ENCODE results near the gene ZSCAN22.
"Not testable (repeated sequence)": the region's sequence is repeated elsewhere in the genome, so short reads cannot be mapped to it uniquely, and the experiment has no call there.

Gene ZSCAN22

DNA sequence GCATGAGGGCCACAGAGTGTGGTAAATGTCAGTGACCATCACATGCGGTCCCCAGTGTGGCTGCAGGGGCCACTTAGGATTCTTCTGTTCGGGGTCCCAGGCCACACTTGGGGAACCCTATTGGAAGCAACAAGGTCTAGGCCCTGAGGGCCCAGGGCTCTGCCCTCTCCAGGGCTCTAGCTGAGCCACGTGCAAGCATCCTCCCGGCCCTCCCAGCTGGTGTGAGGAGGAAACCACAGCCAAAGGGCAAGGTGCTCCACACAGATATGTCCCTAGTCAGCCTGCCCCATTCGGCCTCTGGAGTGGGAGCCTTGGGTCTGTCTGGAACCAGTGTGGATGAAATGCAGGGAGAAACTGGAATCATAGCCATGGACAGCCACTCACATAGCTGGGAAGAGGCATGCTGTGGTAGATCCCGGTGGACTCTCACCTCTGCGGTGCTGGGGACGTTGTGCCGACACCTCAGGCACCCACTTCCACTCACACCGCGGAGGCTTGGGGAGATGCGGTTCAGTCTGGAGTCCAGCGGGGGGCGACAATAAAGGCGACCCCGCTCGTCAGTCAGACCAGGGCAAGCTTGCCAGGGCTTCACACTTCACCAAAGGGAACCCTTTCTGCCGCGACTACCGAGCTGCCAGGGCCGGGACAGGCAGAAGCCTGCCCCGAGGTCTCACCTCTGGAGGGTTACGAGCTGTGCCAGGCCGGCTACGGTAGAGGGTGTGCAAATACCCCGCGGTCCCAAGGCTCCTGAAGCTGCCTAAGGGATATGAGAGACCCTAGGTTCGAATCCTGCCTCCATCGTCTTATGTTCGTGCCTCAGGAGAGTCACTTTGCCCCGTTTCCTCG is 40.0 kb downstream of the ZSCAN22 start:
- no peak overlapping the region for H3K4me3 ChIP-seq (ENCODE audit: low read depth, low read length)
- TF ChIP-seq CTCF (IDR thresholded peaks at IDR 0.05; ENCODE audit: control insufficient read depth, extremely low read depth, insufficient read depth), result no peak
- no peak for DNase-seq (ENCODE audit: low read depth)

- DNase-seq (ENCODE audit: low read depth), result no peak
- TF ChIP-seq CTCF (IDR thresholded peaks at IDR 0.05; ENCODE audit: control insufficient read depth, extremely low read depth, insufficient read depth), result no peak
- H3K4me3 ChIP-seq (ENCODE audit: low read depth, low read length), result no peak overlapping the region
Measured at GRCh38 chr19:58367698-58368454, 41.1 kb downstream of the ZSCAN22 start.

GRCh38 chr19:58368561-58369360 is 42.0 kb downstream of the ZSCAN22 start:
- DNase-seq (ENCODE audit: low read depth), result no peak
- H3K4me3 ChIP-seq (ENCODE audit: low read depth, low read length), result no peak overlapping the region
- no peak for TF ChIP-seq CTCF (IDR thresholded peaks at IDR 0.05; ENCODE audit: control insufficient read depth, extremely low read depth, insufficient read depth)

DNA sequence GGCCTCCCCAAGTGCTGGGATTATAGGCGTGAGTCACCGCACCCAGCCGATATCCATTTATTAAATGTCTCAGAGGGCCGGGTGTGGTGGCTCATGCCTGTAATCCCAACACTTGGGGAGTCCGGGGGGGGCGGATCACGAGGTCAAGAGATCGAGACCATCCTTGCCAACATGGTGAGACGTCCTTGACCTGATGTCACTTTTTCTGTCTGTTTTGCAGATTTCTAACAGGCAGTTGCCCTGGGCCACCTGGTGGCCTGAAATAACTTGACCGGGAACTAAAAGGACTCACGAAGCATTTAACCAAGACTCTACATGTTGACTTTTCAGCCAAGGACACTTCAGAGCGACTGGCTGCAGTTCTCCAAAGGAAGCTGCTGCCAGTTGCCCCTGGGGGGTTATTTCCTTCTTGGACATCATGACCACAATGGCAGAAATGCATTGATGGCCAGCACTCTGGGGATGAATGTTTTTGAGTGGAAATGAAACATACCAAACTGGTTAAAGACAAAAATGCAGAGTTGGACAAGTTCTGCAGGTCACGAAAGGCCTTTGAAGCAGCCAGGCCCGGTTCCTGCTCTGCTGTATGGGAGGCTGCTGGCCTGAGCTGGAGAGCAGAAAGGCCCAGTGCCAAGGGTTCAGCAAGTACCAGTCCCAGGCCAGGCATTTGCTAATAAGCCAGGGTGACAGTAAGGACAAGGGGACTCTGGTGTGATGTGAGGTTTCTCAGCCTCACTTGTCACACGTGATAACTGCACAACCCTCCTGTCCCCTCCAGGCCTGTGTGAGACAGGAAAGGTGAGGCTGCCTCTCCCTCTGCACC is 45.7 kb downstream of the ZSCAN22 start:
- H3K4me3 ChIP-seq (ENCODE audit: low read depth, low read length), result no peak overlapping the region
- DNase-seq (ENCODE audit: low read depth), result no peak
- peak; percentile 22; the same call in 1 of the 2 replicates for TF ChIP-seq CTCF (IDR thresholded peaks at IDR 0.05; ENCODE audit: control insufficient read depth, extremely low read depth, insufficient read depth)

DNA sequence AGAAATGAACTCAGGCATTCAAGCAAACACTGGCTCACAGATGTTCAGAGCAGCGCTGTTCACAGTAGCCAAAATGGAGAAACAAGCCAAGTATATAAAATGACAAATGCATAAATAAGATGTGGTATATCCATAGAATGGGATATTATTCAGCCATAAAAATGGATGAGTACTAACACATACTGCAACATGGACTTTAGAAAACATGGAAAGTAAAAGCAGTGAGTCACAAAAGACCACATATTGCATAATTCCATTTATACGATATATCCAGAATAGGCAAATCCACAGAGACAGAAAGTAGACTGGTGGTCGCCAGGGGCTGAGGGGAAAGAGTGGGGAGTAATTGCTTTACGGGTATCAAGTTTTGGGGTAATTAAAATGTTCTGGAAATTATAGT is 47.4 kb downstream of the ZSCAN22 start:
- no peak overlapping the region for H3K4me3 ChIP-seq (ENCODE audit: low read depth, low read length)
- DNase-seq (ENCODE audit: low read depth), result no peak
- TF ChIP-seq CTCF (IDR thresholded peaks at IDR 0.05; ENCODE audit: control insufficient read depth, extremely low read depth, insufficient read depth), result no peak

DNA sequence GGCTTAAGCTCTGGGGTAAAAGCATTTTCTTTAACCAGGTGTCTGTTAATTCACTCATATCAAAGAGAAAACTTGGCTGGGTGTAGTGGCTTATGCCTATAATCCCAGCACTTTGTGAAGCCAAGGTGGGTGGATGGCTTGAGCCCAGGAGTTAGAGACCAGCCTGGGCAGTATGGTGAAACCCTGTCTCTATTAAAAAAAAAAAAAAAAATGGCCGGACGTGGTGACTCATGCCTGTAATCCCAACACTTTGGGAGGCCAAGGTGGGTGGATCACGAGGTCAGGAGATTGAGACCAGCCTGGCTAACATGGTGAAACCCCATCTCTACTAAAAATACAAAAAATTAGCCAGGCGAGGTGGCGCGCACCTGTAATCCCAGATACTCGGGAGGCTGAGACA is 49.9 kb downstream of the ZSCAN22 start:
- DNase-seq (ENCODE audit: low read depth); H3K4me3 ChIP-seq (ENCODE audit: low read depth, low read length): not testable (repeated sequence)

All from LNCaP clone FGC (cell line).